NT2/D1 (cell line): ENCODE results near the gene IL21.
"Not testable (repeated sequence)": the region's sequence is repeated elsewhere in the genome, so short reads cannot be mapped to it uniquely, and the experiment has no call there.

Experiments
- DNase-seq: peaks from one replicate; pipeline ENCODE4 v3.0.0-alpha.2; 2011; ENCODE audit warnings: low read depth, low spot score
- H3K27me3 ChIP-seq: 2 replicates; pipeline ENCODE4 v1.6.0; 2011; ENCODE audit warnings: mild to moderate bottlenecking; ENCODE audit not compliant: insufficient read length, insufficient read depth
- H3K36me3 ChIP-seq: 2 replicates; pipeline ENCODE4 v1.6.1; 2011; ENCODE audit warnings: mild to moderate bottlenecking, low read length, mixed read lengths; ENCODE audit not compliant: insufficient read depth, insufficient read length
- H3K4me1 ChIP-seq: 2 replicates; pipeline ENCODE4 v1.5.1; 2011; ENCODE audit not compliant: insufficient read depth, insufficient read length
- H3K4me3 ChIP-seq: 2 replicates; pipeline ENCODE4 v1.5.1; 2011; ENCODE audit warnings: low read depth; ENCODE audit not compliant: insufficient read length
- H3K9ac ChIP-seq: 2 replicates; pipeline ENCODE4 v1.6.0; 2011; ENCODE audit warnings: low read depth; ENCODE audit not compliant: insufficient read length
- H3K9me3 ChIP-seq: 2 replicates; pipeline ENCODE4 v1.5.1; 2011; ENCODE audit warnings: mild to moderate bottlenecking, low read length; ENCODE audit not compliant: insufficient read depth
- SUZ12 ChIP-seq: IDR thresholded peaks from 2 replicates; pipeline ENCODE4 v1.6.1; 2011; ENCODE audit not compliant: insufficient read length, insufficient read depth; ENCODE audit errors: extremely low read depth
- YY1 ChIP-seq: IDR thresholded peaks from 2 replicates; pipeline ENCODE4 v1.6.1; 2011; ENCODE audit not compliant: insufficient read length, insufficient read depth
- ZNF274 ChIP-seq: IDR thresholded peaks from 2 replicates; pipeline ENCODE4 v1.6.1; 2011; ENCODE audit warnings: mild to moderate bottlenecking, low read depth, low read length

Gene IL21

DNA sequence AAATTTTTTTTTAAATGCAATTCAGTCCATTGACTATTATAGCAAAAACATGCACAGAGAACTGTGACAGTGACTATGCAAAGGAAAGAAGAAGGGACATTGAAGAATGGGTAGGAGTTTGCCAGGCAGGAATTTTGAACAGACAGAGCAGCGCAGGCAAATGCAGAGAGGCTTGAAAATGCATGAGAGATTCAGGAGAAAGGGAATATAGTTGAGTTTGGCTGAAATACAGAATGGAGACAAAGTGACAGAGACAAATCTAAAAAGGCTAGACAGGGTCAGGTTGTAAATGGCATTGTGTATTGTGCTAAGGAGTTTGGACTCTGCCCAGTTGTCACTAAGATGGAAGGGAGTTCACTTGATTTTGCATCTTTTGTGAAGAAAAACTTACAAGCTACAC is 42.4 kb upstream of the IL21 start:
- no peaks in the 10 kb centered on the region for H3K4me1 ChIP-seq
- no peaks in the 10 kb centered on the region for H3K9me3 ChIP-seq
- no peak for DNase-seq
- no peaks in the 10 kb centered on the region for H3K27me3 ChIP-seq
- no peak overlapping the region for H3K4me3 ChIP-seq
- no peaks in the 10 kb centered on the region for H3K36me3 ChIP-seq
- TF ChIP-seq SUZ12 (no peak), ZNF274 (no peak), YY1 (no peak)
- H3K9ac ChIP-seq = no peak overlapping the region

DNA sequence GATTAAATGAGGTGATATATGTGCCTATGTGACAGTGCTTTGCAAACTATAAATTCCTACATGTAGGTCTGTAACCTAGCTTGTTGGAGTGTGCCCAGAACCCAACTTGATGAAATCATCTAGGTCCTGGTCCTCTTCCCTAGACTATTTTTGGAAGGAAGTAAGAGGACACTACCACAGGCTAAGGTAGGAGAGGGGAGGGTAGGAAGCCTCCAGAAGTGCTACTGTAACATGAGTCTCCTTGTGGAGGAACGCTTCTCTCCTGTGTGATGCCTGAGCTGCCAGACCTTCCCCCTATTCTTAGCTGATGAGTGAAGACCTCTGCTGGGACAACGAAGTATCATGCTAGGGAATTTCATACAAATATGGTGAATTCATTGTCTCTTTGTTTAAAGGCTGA is 41.8 kb upstream of the IL21 start:
- H3K36me3 ChIP-seq = no peaks in the 10 kb centered on the region
- no peak overlapping the region for H3K4me3 ChIP-seq
- no peak for TF ChIP-seq ZNF274
- no peak for TF ChIP-seq YY1
- no peak for TF ChIP-seq SUZ12
- no peak overlapping the region for H3K9ac ChIP-seq
- H3K9me3 ChIP-seq = no peaks in the 10 kb centered on the region; the same call in 1 of the 2 replicates
- H3K4me1 ChIP-seq = no peaks in the 10 kb centered on the region
- DNase-seq = no peak
- H3K27me3 ChIP-seq = no peaks in the 10 kb centered on the region

DNA sequence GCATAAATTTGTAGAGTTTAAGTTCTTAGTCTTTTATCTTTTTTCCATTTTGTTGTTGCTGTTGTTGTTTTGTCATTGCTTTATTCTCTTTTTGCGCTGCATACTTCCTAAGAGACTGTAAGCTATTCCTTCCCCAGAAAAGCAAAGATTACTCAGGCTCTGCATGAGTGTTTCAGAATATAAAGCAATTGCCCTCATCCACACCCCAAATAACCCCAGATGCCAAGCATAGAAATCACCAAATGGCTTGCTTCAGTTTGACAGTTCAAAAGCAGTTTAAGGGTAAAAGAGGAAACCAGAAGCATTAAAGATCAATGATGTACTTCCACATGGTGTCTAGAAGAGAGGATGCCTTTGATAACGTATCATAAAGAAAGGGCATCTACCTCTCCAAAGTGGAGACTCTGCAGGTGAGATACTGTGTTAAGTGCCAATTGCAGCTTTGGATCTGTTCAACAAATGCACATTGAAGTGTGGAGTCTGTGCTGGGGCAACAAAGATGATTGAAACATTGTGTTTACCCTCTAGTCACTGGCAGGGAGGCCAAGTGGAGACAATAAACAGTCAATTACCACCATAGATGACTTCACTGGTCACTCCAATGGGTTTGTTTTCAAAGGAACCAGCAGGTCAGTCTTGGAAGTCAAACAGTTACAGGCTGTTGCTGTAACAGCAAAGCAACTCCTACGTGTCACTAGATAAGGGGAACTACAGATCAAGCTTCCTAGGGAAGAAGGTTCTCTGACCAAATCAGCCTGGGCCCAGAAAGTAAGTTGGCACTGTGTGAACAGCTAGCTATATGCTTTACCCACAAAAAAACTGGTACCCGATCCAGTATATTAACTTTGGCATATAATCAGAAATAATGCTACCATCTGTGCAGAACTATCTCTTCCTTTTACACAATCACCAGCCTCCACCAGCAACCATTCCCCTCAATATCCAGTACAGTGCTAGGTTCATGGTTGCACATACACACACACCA is 40.6 kb upstream of the IL21 start:
- Histone ChIP-seq H3K27me3 (no peaks in the 10 kb centered on the region), H3K9me3 (no peaks in the 10 kb centered on the region; the same call in 1 of the 2 replicates), H3K4me3 (no peak overlapping the region), H3K9ac (no peak overlapping the region), H3K4me1 (no peaks in the 10 kb centered on the region), H3K36me3 (no peaks in the 10 kb centered on the region)
- no peak for DNase-seq
- TF ChIP-seq SUZ12 = no peak
- no peak for TF ChIP-seq YY1
- TF ChIP-seq ZNF274 = no peak

DNA sequence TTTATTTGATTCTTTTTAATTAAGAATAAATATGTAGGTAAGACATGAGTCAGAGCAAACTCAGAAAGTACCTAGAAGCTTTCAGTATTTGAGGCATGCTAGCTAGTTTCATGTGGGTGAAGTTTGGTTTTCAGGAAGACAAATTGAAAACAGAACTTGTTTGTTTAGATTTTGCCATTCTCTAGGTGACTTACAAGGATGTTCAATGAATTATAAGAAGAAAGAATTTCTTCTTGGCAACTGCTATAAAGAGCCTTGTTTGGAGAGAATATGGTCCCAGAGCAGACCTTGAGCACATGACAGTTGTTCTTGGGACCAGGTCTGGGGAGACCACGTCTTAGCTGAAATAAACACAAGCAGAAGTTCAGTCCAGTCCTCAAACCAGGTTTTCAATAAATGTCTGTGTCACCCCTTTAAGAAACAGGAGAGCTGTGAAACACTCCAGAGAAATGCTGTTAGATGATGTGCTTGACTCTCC is 38.0 kb upstream of the IL21 start:
- no peaks in the 10 kb centered on the region; the same call in 1 of the 2 replicates for H3K9me3 ChIP-seq
- no peak overlapping the region for H3K4me3 ChIP-seq
- H3K27me3 ChIP-seq = no peaks in the 10 kb centered on the region
- no peak for DNase-seq
- H3K36me3 ChIP-seq = no peaks in the 10 kb centered on the region
- H3K4me1 ChIP-seq = no peaks in the 10 kb centered on the region
- TF ChIP-seq YY1 (no peak), ZNF274 (no peak), SUZ12 (no peak)
- no peak overlapping the region for H3K9ac ChIP-seq

DNA sequence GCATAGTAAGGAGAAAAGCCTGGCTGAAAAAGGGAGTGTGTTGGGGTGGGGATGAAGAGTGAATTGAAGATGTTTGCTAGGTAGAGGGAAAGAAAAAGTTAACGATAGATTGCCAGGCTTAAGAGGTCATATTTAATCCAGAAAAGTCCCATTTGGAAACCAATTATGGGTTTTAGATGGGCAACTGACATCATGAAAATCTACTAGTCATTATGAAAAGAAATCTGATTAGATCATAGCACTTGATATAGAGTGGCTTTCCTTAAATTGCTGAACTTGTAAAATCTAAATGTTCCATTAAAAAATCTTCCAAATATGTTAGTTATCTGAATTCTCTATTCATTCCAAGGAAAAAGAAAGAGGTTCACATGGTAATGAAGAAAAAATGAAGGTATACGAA is 37.5 kb upstream of the IL21 start:
- Histone ChIP-seq H3K9ac (no peak overlapping the region), H3K27me3 (no peaks in the 10 kb centered on the region), H3K4me1 (no peaks in the 10 kb centered on the region), H3K4me3 (no peak overlapping the region), H3K36me3 (no peaks in the 10 kb centered on the region), H3K9me3 (no peaks in the 10 kb centered on the region; the same call in 1 of the 2 replicates)
- TF ChIP-seq YY1 (no peak), SUZ12 (no peak), ZNF274 (no peak)
- DNase-seq = no peak

DNA sequence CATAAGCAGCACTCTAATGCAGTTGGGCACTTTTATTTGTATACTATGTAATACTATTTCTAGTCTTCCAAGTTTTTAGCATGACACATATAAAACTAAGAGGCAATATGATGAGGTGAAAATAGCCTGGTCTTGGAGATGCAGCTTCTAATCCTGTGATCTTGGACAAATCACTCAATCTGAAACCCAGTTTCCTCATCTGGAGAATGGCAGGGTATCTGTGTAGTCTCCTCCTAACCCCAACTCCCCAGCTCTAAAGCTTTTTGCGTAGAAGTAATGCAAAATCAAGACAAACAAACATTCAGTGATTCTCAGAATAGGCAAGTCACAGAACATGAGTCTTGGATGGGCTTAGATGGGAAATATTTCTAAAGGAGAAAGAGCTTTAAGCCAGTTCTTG is 36.7 kb upstream of the IL21 start:
- Histone ChIP-seq H3K4me1 (no peaks in the 10 kb centered on the region), H3K9me3 (no peaks in the 10 kb centered on the region; the same call in 1 of the 2 replicates), H3K36me3 (no peaks in the 10 kb centered on the region), H3K27me3 (no peaks in the 10 kb centered on the region), H3K4me3 (no peak overlapping the region), H3K9ac (no peak overlapping the region)
- no peak for DNase-seq
- no peak for TF ChIP-seq ZNF274
- no peak for TF ChIP-seq SUZ12
- no peak for TF ChIP-seq YY1

DNA sequence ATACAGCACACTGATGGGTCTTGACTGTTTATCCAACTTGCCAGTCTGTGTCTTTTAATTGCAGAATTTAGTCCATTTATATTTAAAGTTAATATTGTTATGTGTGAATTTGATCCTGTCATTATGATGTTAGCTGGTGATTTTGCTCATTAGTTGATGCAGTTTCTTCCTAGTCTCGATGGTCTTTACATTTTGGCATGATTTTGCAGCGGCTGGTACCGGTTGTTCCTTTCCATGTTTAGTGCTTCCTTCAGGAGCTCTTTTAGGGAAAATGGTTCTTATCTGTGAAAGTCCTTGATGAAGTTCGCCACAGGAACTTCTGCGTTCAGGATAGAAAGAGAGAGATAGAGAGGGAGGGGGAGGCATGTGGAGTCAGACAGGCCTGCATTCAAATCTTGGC is 35.7 kb upstream of the IL21 start:
- not testable (repeated sequence) for H3K4me3 ChIP-seq, DNase-seq, H3K9ac ChIP-seq, H3K36me3 ChIP-seq, H3K27me3 ChIP-seq, H3K4me1 ChIP-seq, H3K9me3 ChIP-seq
